Astrocyte of the spinal cord (primary cell): ENCODE measurements around the gene TINAGL1.

ENCODE experiments used
- DNase-seq: peaks from one replicate; pipeline ENCODE4 v3.0.0; 2011; ENCODE audit warnings: low read depth, low spot score
- H3K4me3 ChIP-seq: 2 replicates; pipeline ENCODE4 v1.5.1; 2011; ENCODE audit warnings: low read depth, mild to moderate bottlenecking, low read length, moderate library complexity
- CTCF ChIP-seq: IDR thresholded peaks from 2 replicates; pipeline ENCODE4 v1.5.1; 2012; ENCODE audit warnings: low read depth, mild to moderate bottlenecking, low read length, inconsistent platforms
- in situ Hi-C: cut with HindIII; loops from 2 replicates; pipeline ENCODE4 v1.10.0; 2017; ENCODE audit warnings: low sequenced_read_pairs

TINAGL1 gene

DNA sequence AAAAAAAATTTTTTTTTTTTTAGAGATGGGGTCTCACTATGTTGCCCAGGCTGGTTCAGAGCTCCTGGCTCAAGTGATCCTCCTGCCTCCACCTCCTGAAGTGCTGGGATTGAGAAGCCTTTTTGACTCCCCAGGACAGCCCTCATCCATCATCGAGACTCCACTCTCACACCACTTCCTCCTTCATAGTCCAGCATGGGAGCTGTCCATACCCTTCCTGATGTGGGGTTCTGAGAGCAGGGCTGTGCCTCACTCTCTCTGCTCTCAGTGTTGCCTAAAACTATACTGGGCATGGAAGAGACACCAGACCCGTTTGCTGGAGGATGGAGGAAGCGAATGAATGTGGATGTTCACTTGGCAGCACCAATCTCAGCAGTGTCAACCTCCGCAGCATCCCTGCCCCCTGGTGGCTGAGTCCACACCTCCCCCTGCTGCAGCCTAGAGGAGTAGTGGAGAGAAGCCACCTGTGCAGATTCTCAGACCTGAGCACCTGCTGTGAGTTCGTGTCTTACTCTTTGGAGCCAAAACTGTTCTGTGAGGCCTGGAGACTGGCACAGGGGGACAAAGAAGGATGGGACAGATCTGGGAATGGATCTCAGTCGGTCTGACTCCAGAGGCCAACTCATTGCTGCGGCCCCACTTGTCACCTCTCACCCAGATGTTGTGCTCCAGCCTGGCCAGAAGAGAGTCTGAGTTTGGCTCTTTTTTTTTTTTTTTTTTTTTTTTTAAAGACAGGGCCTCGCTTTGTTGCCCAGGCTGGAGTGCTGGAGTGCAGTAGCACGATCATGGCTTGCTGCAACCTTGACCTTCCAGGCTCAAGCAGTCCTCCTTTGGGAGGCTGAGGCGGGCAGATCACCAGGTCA, 17.7 kb downstream of the TINAGL1 start:
- TF ChIP-seq CTCF = peak; percentile 96
- in situ Hi-C loops = no loop called here
- DNase-seq = peak; percentile 57
- H3K4me3 ChIP-seq = no peak overlapping the region

GRCh38 chr1:31595836-31596736, 19.8 kb downstream of the TINAGL1 start:
- no peak for DNase-seq
- in situ Hi-C loops = no loop called here
- no peak for TF ChIP-seq CTCF
- H3K4me3 ChIP-seq = no peak overlapping the region

- no peak overlapping the region for H3K4me3 ChIP-seq
- DNase-seq = no peak
- in situ Hi-C loops = no loop called here
- no peak for TF ChIP-seq CTCF
Observed at GRCh38 chr1:31596737-31597097, 20.4 kb downstream of the TINAGL1 start.

- TF ChIP-seq CTCF = no peak
- DNase-seq = no peak
- no peak overlapping the region for H3K4me3 ChIP-seq
- in situ Hi-C loops = no loop called here
Observed at GRCh38 chr1:31598980-31599379, 22.7 kb downstream of the TINAGL1 start.

DNA sequence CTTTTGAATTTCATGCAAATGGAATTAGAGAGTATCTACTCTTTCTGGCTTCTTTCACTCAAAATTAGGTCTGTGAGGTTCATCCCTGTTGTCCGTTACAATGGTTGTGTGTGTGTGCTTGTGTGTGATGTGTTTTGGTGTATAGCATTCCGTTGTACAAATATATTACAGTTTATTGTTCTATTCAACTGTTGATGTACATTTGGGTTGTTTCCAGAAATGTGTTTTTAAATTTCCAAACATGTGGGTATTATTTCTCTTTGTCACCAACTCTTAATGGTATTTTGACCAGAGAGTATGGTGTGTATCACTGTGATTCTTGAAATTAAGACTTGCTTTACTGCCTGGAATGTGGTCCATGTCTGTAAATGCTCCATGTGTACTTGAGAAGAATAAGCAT, 24.3 kb downstream of the TINAGL1 start:
- DNase-seq = no peak
- in situ Hi-C loops = no loop called here
- H3K4me3 ChIP-seq = no peak overlapping the region
- no peak for TF ChIP-seq CTCF

GRCh38 chr1:31602081-31602480, 25.8 kb downstream of the TINAGL1 start:
- no peak overlapping the region for H3K4me3 ChIP-seq
- in situ Hi-C loops = no loop called here
- no peak for TF ChIP-seq CTCF
- DNase-seq = no peak
